LNCAP (cell line): Measurements from ENCODE around the gene NDUFAF8.

Experiments
- TF ChIP-seq, protein P1 (sequence below): fragments of 450-650 bp; IDR thresholded peaks from 2 replicates; pipeline ENCODE4 v1.5.1; 2017; ENCODE audit warnings: mild to moderate bottlenecking

NDUFAF8 gene

DNA sequence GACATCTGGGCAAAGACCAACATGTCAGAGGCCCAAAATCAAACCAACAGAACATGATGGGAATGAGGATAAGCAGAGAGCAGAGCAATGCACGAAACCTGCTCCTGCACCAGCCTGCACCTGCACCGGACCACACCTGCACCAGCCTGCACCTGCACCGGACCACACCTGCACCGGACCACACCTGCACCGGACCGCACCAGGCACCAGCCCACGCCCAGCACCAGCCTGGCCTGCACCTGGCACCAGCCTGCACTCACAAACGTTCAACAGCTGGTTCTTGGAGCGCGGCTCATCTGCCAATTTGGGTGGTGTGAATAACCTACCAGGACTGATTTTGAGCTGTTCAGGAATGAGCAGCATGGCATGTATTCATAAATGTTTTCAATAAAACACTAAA is 34.5 kb upstream of the NDUFAF8 start:
- TF ChIP-seq, protein P1, sequence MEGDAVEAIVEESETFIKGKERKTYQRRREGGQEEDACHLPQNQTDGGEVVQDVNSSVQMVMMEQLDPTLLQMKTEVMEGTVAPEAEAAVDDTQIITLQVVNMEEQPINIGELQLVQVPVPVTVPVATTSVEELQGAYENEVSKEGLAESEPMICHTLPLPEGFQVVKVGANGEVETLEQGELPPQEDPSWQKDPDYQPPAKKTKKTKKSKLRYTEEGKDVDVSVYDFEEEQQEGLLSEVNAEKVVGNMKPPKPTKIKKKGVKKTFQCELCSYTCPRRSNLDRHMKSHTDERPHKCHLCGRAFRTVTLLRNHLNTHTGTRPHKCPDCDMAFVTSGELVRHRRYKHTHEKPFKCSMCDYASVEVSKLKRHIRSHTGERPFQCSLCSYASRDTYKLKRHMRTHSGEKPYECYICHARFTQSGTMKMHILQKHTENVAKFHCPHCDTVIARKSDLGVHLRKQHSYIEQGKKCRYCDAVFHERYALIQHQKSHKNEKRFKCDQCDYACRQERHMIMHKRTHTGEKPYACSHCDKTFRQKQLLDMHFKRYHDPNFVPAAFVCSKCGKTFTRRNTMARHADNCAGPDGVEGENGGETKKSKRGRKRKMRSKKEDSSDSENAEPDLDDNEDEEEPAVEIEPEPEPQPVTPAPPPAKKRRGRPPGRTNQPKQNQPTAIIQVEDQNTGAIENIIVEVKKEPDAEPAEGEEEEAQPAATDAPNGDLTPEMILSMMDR, result no peak

GRCh38 chr17:81206166-81206565 is 33.0 kb upstream of the NDUFAF8 start:
- TF ChIP-seq, protein P1, result no peak

GRCh38 chr17:81206657-81207056 is 32.5 kb upstream of the NDUFAF8 start:
- TF ChIP-seq, protein P1, result no peak

DNA sequence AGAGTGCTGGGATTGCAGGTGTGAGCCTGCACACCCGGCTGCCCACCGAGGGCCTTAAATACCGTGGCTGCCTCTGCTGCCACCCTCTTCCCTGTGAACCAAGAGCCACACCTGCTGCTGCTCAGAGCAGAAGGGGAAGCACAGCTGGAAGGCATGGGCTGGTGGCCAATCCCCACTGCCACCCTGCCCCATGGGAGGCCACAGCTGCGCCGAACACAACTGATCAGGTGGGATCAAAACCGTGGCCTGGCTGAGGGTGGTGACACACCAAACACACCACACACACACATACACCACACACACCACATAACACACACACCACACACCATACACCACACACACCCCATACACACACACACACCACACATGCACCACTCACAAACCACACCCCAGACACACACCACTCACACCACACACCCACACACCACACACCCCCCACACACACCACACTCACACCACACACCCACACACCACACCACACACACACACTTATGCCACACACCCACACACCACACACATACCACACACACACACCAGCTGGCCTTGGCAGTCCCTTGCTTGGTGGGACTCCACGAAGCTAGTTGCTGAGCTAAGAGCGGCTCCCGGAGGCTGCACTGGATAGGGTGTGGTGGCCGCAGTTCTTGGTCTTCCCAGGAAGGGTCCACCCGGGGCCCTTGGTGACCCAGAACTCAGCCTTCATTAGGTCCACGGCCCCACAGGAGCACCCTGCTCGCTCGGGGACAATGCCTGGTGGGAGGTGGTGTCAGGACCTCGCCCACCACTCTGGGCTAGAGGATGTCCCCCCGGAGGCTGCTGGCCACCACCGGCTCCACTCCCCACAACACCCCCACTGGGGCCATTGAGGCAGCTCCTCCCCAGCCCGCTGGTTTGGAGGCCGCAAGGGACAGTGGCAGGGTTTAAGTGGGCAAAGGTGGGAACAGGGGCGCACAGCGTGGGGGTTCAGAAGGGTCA is 31.2 kb upstream of the NDUFAF8 start:
- TF ChIP-seq, protein P1, result no peak

- TF ChIP-seq, protein P1, result no peak
Observed at GRCh38 chr17:81208651-81209050, 30.5 kb upstream of the NDUFAF8 start.

- TF ChIP-seq, protein P1, result no peak
Observed at GRCh38 chr17:81209141-81209540, 30.0 kb upstream of the NDUFAF8 start.

GRCh38 chr17:81210466-81210865 is 28.7 kb upstream of the NDUFAF8 start:
- TF ChIP-seq, protein P1, result no peak
